RKO (cell line): ENCODE measurements around the gene VIPR2.
"Not testable (repeated sequence)": the region's sequence is repeated elsewhere in the genome, so short reads cannot be mapped to it uniquely, and the experiment has no call there.

ENCODE experiments used
- DNase-seq: peaks from one replicate; pipeline ENCODE4 v3.0.0-alpha.2; 2016; ENCODE audit warnings: low spot score

VIPR2 gene

GRCh38 chr7:159144758-159145489, at the start of gene VIPR2:
Gene VIPR2, minus strand, starts transcription at chr7:159144867. Its CDS starts 96 bp downstream, at chr7:159144771.
- no peak for DNase-seq

GRCh38 chr7:159193543-159194090, 49.0 kb upstream of the VIPR2 start:
- DNase-seq = no peak

- no peak for DNase-seq
These were observed 48.2 kb upstream of the VIPR2 start for GRCh38 chr7:159192725-159193453.

- no peak for DNase-seq
These were observed 47.3 kb upstream of the VIPR2 start for GRCh38 chr7:159192013-159192412.

GRCh38 chr7:159191236-159191635, 46.6 kb upstream of the VIPR2 start:
- DNase-seq = no peak

- no peak for DNase-seq
These were observed 43.3 kb upstream of the VIPR2 start for GRCh38 chr7:159188011-159188410.

GRCh38 chr7:159179241-159179640, 34.6 kb upstream of the VIPR2 start:
- DNase-seq = no peak

GRCh38 chr7:159177284-159177953, 32.8 kb upstream of the VIPR2 start:
- no peak for DNase-seq

GRCh38 chr7:159175792-159176191, 31.1 kb upstream of the VIPR2 start:
- no peak for DNase-seq

- DNase-seq = not testable (repeated sequence)
These were observed 30.4 kb upstream of the VIPR2 start for GRCh38 chr7:159175100-159175499.

GRCh38 chr7:159172400-159172799, 27.7 kb upstream of the VIPR2 start:
- DNase-seq = no peak

GRCh38 chr7:159169391-159169790, 24.7 kb upstream of the VIPR2 start:
- no peak for DNase-seq

GRCh38 chr7:159167139-159167538, 22.5 kb upstream of the VIPR2 start:
- no peak for DNase-seq

GRCh38 chr7:159166530-159166929, 21.9 kb upstream of the VIPR2 start:
- DNase-seq = no peak

- DNase-seq = no peak
These were observed 20.7 kb upstream of the VIPR2 start for GRCh38 chr7:159165352-159165751.

GRCh38 chr7:159163703-159164301, 19.1 kb upstream of the VIPR2 start:
- DNase-seq = not testable (repeated sequence)

GRCh38 chr7:159162050-159162626, 17.5 kb upstream of the VIPR2 start:
- DNase-seq = not testable (repeated sequence)

GRCh38 chr7:159160450-159160849, 15.8 kb upstream of the VIPR2 start:
- DNase-seq = no peak

- DNase-seq = no peak
These were observed 15.1 kb upstream of the VIPR2 start for GRCh38 chr7:159159731-159160130.

- DNase-seq = no peak
These were observed 14.3 kb upstream of the VIPR2 start for GRCh38 chr7:159158888-159159405.

GRCh38 chr7:159158125-159158887, 13.6 kb upstream of the VIPR2 start:
- no peak for DNase-seq
